HL-60/S4 (cell line): Measurements from ENCODE around the gene RD3L.

Experiments
- in situ Hi-C: fragments of 300-500 bp; cut with MboI; formaldehyde crosslinking; loops from 2 replicates; pipeline ENCODE4 v1.14.3; 2022; ENCODE audit warnings: low sequenced_read_pairs

Gene RD3L

GRCh38 chr14:103941973-103942736, at the start of gene RD3L:
Gene RD3L (minus strand): TSS chr14:103942529. CDS start chr14:103941695, 834 bp downstream.
- in situ Hi-C loops: no loop called here

- in situ Hi-C loops: loop anchor here (25.0 kb wide), 1 partner anchor 178 kb away; no protein-coding TSS in a partner anchor
These were observed 47.6 kb upstream of the RD3L start for GRCh38 chr14:103989964-103990363.

- in situ Hi-C loops: loop anchor here (25.0 kb wide), 1 partner anchor 177 kb away; no protein-coding TSS in a partner anchor
These were observed 46.7 kb upstream of the RD3L start for GRCh38 chr14:103989034-103989433.

- in situ Hi-C loops: loop anchor here (25.0 kb wide), 1 partner anchor 172 kb away; no protein-coding TSS in a partner anchor
These were observed 41.9 kb upstream of the RD3L start for GRCh38 chr14:103984196-103984595.

- in situ Hi-C loops: loop anchor here (25.0 kb wide), 1 partner anchor 168 kb away; no protein-coding TSS in a partner anchor
These were observed 38.4 kb upstream of the RD3L start for GRCh38 chr14:103980623-103981238.

GRCh38 chr14:103974575-103974974, 32.2 kb upstream of the RD3L start:
- in situ Hi-C loops: no loop called here

- in situ Hi-C loops: no loop called here
These were observed 31.0 kb upstream of the RD3L start for GRCh38 chr14:103973354-103973753.

- in situ Hi-C loops: no loop called here
These were observed 27.6 kb upstream of the RD3L start for GRCh38 chr14:103969961-103970360.

- in situ Hi-C loops: no loop called here
These were observed 24.3 kb upstream of the RD3L start for GRCh38 chr14:103966631-103967030.

GRCh38 chr14:103961928-103962578, 19.7 kb upstream of the RD3L start:
- in situ Hi-C loops: no loop called here

GRCh38 chr14:103960457-103961055, 18.2 kb upstream of the RD3L start:
- in situ Hi-C loops: no loop called here

GRCh38 chr14:103949131-103949790, 6.9 kb upstream of the RD3L start:
- in situ Hi-C loops: no loop called here

- in situ Hi-C loops: no loop called here
These were observed 6.1 kb upstream of the RD3L start for GRCh38 chr14:103948442-103948841.

GRCh38 chr14:103946975-103947374, 4.6 kb upstream of the RD3L start:
- in situ Hi-C loops: no loop called here

- in situ Hi-C loops: no loop called here
These were observed 1.3 kb upstream of the RD3L start for GRCh38 chr14:103943673-103944072.

- in situ Hi-C loops: no loop called here
These were observed 867 bp downstream of the RD3L start for GRCh38 chr14:103941462-103941861.

GRCh38 chr14:103935102-103935501, 7.2 kb downstream of the RD3L start:
- in situ Hi-C loops: no loop called here

- in situ Hi-C loops: no loop called here
These were observed 9.4 kb downstream of the RD3L start for GRCh38 chr14:103932791-103933490.

- in situ Hi-C loops: no loop called here
These were observed 10.9 kb downstream of the RD3L start for GRCh38 chr14:103931422-103931821.

GRCh38 chr14:103930051-103930604, 12.2 kb downstream of the RD3L start:
- in situ Hi-C loops: no loop called here
